ENCODE measurements around the gene CCNL1.

Gene CCNL1

GRCh38 chr3:157142315-157142714 is 17.6 kb downstream of the CCNL1 start:
- DNase-seq: no peak

- DNase-seq: no peak
These were observed 19.9 kb downstream of the CCNL1 start for GRCh38 chr3:157139938-157140534.

- DNase-seq: no peak
These were observed 23.1 kb downstream of the CCNL1 start for GRCh38 chr3:157136647-157137387.

- no peak for DNase-seq
These were observed 24.1 kb downstream of the CCNL1 start for GRCh38 chr3:157135671-157136396.

DNA sequence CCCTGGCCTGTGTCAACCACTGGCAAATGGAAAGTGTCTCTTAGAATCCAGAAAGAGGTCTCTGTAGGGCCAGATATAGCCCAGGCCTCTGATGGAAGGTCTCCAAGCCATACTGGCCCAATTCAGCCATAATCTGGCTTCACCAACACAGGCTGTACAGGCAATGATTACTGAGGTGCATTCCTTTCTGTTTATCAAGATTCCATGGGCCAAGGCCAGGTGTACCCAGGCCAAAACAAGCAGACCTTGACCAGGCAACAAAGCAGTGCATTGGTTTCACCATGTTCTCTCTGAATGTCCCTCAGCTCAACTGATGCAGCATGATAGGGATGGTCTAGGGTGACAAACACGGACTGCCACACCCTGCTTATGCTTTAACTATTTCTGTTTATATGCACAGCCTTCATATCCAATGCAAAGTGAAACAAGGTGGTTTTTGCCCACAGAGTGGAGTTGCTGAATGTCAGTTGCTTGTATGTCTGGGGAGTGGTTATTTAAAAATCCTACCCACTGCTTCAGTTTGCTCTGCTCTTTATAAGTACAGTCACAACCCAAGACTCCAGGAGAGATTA is 25.2 kb downstream of the CCNL1 start:
- no peak for DNase-seq

GRCh38 chr3:157133434-157134320 is 26.3 kb downstream of the CCNL1 start:
- DNase-seq: no peak

DNA sequence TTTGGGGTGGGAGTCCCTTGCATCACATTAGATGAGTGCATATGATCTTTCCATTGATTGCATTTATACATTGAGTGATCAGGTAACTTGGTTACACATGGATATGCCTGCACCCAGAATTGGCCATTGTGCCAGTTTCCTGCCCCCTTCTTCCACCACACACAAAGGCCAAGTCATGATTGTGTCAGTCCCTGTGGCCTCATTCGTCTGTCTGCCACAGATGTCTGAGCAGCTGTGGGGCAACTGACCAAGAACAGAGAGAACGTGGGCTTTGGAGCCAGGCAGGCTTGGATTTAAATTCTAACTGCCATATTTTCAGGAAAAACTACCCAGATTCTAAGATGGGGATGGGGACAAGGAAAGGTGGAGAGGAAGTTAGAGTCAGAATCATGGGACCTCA is 27.0 kb downstream of the CCNL1 start:
- DNase-seq: no peak

GRCh38 chr3:157132341-157132740 is 27.6 kb downstream of the CCNL1 start:
- DNase-seq: no peak

GRCh38 chr3:157131861-157132260 is 28.1 kb downstream of the CCNL1 start:
- DNase-seq: no peak

DNA sequence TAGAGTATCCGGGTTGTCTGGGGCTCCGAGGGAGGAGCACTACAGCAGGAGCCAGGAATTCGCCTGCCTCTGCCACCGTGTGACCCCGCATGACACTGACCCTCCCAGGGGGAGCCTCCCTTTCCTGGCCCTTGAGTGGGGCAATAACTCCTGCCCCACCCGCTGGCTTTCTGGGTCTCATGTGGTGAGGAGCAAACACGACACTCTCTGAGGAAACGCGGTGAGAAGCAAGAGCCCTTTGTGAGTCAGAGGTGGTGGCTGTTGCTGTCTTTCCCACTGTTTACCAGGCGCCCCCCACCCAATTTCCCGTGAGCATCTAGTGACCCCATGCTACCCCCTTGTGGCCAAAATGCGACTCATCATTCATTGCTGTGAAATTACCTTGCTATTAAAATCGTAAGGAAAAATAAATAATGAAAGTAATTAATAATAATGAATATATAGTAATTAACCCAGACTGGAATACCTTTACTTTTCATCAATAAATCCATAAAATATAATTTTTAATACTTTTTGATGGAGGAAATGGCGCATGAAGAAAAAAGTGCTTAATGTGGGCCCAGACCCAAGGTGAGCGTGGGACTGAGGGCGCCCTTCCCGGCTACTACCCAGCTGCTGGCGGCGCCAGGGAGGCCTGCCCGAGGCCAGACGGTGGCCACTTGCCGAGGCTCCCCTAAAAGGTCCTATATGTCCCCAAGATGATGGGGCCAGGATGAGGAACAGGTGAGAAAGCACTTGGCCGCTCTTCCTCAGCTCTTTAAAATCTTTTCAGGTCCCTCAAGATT is 29.3 kb downstream of the CCNL1 start:
- peak; percentile 75 for DNase-seq

DNA sequence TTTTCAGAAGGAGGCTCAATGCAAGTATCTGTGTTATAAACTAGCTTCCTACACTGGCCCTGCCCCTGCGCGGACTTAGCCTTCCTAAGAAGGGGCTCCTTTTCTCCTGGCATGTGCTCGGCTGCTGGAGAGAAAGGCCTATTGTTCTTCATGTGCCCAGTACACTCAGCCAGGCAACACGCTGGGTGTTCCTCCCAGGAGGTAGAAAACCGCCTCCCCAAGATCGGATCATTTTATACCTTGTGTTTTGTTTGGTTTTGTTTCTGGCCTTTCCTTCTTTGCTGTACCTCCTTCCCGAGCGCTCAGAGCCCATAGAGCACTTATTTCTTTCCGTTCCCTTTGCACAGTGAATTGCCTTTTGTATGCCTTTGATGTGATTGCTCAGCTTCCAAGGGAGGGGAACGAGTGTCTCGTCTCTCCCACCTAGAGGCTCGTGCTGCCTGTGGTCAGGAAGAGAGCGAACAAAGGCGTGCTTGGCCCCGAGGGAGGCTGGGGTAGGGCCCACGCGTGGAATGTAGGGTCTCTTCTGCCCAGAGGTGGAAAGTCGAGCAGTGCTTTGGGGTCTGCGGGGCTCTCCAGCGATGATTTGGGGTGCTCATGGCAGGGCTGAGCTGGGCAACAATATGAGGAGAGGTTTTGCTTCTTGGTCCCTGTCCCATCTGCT is 30.0 kb downstream of the CCNL1 start:
- peak; percentile 18 for DNase-seq

DNA sequence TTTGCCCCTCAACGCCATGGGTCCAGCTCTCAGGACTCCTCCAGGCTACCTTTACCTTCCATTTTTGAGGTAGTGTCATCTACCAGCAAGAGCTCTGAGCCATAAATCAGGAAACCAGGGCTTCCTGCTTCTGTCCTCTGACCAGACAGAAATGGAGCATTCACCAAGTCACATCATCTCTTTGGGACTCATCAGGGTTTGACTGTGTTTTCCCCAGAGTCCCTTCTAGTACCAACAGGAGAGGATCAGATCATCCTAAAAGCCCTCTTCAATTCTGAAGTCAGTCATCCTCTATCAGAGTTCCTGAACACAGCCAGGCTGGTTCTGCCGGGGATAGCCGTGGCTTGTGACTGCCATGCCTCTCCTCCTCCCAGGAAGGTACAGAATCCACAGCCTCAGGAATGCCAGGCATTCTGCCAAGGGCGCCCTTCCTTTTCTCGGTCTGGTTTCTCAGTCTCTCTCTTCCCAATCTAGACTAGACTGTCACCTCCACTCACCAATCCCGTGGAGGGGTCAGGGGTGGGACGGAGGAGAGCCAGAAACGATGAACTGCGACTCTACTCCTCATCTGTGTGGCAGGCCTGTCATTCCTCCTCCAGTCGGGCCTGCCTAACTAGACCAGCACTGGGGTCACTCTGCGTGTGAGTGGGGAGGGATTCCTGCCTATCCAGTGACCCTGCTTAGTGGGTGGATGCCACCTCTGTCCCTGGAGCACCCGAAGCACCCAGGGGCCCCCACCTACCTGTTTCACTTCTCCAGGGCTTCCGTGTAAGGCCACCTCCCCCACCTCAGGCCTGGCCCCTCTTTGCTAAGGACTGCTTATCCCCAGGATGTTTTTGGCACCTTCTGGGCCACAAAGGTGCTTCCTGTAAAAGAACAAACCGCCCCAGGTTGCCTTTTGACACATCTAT is 30.9 kb downstream of the CCNL1 start:
- peak; percentile 50 for DNase-seq

DNA sequence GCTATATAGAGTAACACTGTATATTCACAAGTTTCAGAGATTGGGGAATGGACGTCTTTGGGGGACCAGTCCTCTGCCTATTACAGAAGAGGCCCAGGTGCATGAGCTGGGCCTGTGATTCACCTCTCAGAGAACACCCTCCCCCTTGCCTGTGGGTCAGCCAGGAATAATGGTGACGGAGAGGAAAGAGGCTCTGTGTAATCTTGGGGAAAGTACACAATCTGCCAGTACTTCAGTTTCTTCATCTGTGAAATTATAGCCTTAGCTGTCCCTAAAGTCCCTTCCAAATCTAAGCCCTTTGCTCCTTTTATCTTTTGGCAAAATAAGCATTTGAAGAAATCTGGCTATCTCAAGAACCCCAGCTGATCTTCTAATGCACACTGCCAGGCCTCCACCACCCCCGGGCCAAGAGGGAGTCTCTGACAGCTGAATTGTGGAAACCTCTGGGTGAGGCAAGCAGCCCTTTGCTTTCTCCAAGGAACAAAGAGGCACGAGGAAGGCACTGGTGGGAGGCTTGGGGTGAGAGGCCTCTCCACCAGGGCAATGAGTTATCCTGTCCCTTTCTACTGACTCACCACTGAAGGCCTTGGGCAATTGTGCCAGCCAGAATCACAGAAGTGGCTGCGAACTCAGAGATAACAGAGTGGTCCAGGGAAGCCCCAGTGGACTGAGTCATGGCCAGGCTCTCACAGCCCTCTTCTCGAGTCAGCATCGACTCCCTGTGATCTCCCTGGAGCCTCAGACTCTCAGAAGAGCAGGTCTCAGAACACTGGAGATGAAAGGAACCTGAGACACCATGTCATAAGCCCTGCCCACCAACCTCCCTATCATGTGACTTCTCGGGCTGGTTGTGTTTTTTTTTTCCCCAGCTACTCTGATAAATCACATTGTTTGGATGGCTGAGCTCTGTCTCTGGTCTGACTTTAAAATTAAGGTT is 31.8 kb downstream of the CCNL1 start:
- peak; percentile 89 for DNase-seq

- DNase-seq: no peak
These were observed 32.7 kb downstream of the CCNL1 start for GRCh38 chr3:157127268-157127667.

GRCh38 chr3:157126365-157126764 is 33.6 kb downstream of the CCNL1 start:
- DNase-seq: no peak

DNA sequence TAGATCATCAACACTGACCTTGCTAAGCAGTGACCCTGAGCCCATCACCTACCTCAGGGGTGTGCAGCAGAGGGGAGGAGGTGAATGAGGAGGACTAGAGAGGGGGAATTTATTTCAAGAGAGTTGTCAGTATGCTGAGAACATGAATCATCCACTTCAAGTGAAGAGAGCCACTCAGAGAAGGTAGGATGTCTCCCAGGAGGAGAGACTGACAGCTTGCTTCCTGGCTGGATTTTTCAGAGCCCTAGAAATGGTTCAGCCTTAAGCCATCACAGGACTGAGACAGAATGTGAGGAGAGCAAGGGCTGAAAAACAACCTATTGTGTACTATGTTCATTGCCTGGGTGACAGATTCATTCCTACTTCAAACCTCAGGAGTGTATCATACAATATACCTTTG is 34.8 kb downstream of the CCNL1 start:
- no peak for DNase-seq

- no peak for DNase-seq
These were observed 36.3 kb downstream of the CCNL1 start for GRCh38 chr3:157123621-157124020.

GRCh38 chr3:157122832-157123427 is 37.0 kb downstream of the CCNL1 start:
- DNase-seq: no peak

DNA sequence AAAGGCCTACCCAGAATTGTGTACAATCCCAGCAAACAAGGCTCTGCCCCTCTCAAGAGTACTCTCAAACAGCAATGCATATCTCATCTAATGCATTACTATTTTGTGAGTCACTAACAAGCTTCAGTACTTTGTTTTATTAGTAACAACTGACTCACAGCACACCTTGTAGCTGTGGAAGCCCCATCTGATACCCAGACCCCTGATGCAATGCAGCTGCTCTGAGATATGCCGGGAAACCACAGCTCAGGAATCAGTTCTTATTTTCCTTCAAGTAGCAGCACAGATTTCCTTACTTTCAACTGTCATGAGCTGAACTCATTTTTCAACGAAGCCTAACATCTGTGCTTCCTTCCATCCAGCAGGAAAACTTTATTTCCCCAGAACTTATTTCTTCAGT is 37.8 kb downstream of the CCNL1 start:
- no peak for DNase-seq
